Neural cell (in vitro differentiated cells): ENCODE results near the gene RMDN3. TPM values are rescaled to one million over a fixed set of nuclear protein-coding genes. Genes with fewer than 3 reads are reported as not detected.

ENCODE experiments used
- H2AFZ ChIP-seq: fragments of 200-600, 300-800 bp; sonication (generic), shearing (Covaris generic); 2 replicates; pipeline ENCODE4 v1.6.0; 2014; ENCODE audit warnings: low read depth, mild to moderate bottlenecking, antibody characterized with exemption, low read length, moderate library complexity
- H3F3A ChIP-seq: fragments of 200-600 bp; shearing (Covaris generic); 2 replicates; pipeline ENCODE4 v1.6.1; 2016; ENCODE audit warnings: mild to moderate bottlenecking, moderate library complexity, mixed read lengths, antibody characterized with exemption, low read length; ENCODE audit not compliant: insufficient read depth, poor library complexity, severe bottlenecking
- H3K27ac ChIP-seq: fragments of 200-600, 300-800 bp; sonication (generic), shearing (Covaris generic); 2 replicates; pipeline ENCODE4 v1.5.1; 2014; ENCODE audit warnings: mild to moderate bottlenecking, low read length, moderate library complexity
- H3K27me3 ChIP-seq: fragments of 300-800, 200-600 bp; sonication (generic), shearing (Covaris generic); 2 replicates; pipeline ENCODE4 v1.6.0; 2014; ENCODE audit warnings: mild to moderate bottlenecking, low read depth, low read length, moderate library complexity; ENCODE audit not compliant: insufficient read depth
- H3K36me3 ChIP-seq: fragments of 300-800, 200-600 bp; sonication (generic), shearing (Covaris generic); 2 replicates; pipeline ENCODE4 v1.5.1; 2014; ENCODE audit warnings: mild to moderate bottlenecking, antibody characterized with exemption, low read length, moderate library complexity; ENCODE audit not compliant: insufficient read depth
- H3K4me2 ChIP-seq: fragments of 300-800, 200-600 bp; sonication (generic), shearing (Covaris generic); 2 replicates; pipeline ENCODE4 v1.6.0; 2014; ENCODE audit warnings: mild to moderate bottlenecking, low read length
- H3K4me3 ChIP-seq: fragments of 300-800, 200-600 bp; sonication (generic), shearing (Covaris generic); 2 replicates; pipeline ENCODE4 v1.5.1; 2014; ENCODE audit warnings: mild to moderate bottlenecking, low read length, moderate library complexity
- H3K79me2 ChIP-seq: fragments of 200-600 bp; shearing (Covaris generic); replicated peaks from 2 replicates; pipeline ENCODE4 v1.6.0; 2014; ENCODE audit warnings: mild to moderate bottlenecking, low read length, moderate library complexity; ENCODE audit not compliant: insufficient read depth
- H3K9ac ChIP-seq: fragments of 300-800, 200-600 bp; sonication (generic), shearing (Covaris generic); 2 replicates; pipeline ENCODE4 v1.6.1; 2016; ENCODE audit warnings: mild to moderate bottlenecking, low read length, mixed read lengths
- H3K9me2 ChIP-seq: fragments of 200-600 bp; shearing (Covaris generic); 2 replicates; pipeline ENCODE4 v1.6.1; 2016; ENCODE audit warnings: mild to moderate bottlenecking, low read length, mixed read lengths; ENCODE audit not compliant: insufficient read depth
- H3K9me3 ChIP-seq: fragments of 200-600, 300-800 bp; sonication (generic), shearing (Covaris generic); 2 replicates; pipeline ENCODE4 v1.6.1; 2016; ENCODE audit warnings: mild to moderate bottlenecking, mixed run types, low read length, moderate library complexity, mixed read lengths
- H4K20me1 ChIP-seq: fragments of 200-600 bp; shearing (Covaris generic); 2 replicates; pipeline ENCODE4 v1.6.1; 2016; ENCODE audit warnings: mild to moderate bottlenecking, mixed run types; ENCODE audit not compliant: insufficient read depth
- CTCF ChIP-seq: fragments of 450-650 bp; IDR thresholded peaks from 2 replicates; pipeline ENCODE4 v1.5.1; 2014; ENCODE audit warnings: antibody characterized with exemption, mild to moderate bottlenecking, moderate library complexity; ENCODE audit not compliant: poor library complexity, severe bottlenecking
- EP300 ChIP-seq: fragments of 450-650 bp; conservative IDR thresholded peaks from 2 replicates; pipeline ENCODE4 v1.6.1; 2014; ENCODE audit warnings: antibody characterized with exemption, mild to moderate bottlenecking, moderate library complexity; ENCODE audit not compliant: poor library complexity, severe bottlenecking
- EZH2 ChIP-seq: fragments of 200-600, 300-800 bp; shearing (Covaris generic), sonication (generic); IDR thresholded peaks from 2 replicates; pipeline ENCODE4 v1.6.1; 2014; ENCODE audit warnings: antibody characterized with exemption, low read length, borderline replicate concordance, mild to moderate bottlenecking; ENCODE audit not compliant: insufficient read depth, poor library complexity, severe bottlenecking
- MXI1 ChIP-seq: fragments of 450-650 bp; conservative IDR thresholded peaks from 2 replicates; pipeline ENCODE4 v1.6.1; 2014; ENCODE audit warnings: antibody characterized with exemption, mild to moderate bottlenecking; ENCODE audit not compliant: poor library complexity, severe bottlenecking
- POLR2AphosphoS5 ChIP-seq: IDR thresholded peaks from 2 replicates; pipeline ENCODE4 v1.6.1; 2012
- RAD21 ChIP-seq: fragments of 450-650 bp; conservative IDR thresholded peaks from 2 replicates; pipeline ENCODE4 v1.6.1; 2014; ENCODE audit warnings: antibody characterized with exemption, mild to moderate bottlenecking, moderate library complexity
- REST ChIP-seq: IDR thresholded peaks from 2 replicates; pipeline ENCODE4 v1.6.1; 2012; ENCODE audit warnings: borderline replicate concordance
- SMC3 ChIP-seq: fragments of 450-650 bp; conservative IDR thresholded peaks from 2 replicates; pipeline ENCODE4 v1.6.1; 2014; ENCODE audit warnings: antibody characterized with exemption, mild to moderate bottlenecking, moderate library complexity; ENCODE audit not compliant: poor library complexity
- TAF1 ChIP-seq: IDR thresholded peaks from 2 replicates; pipeline ENCODE4 v1.6.1; 2012; ENCODE audit warnings: low read depth
- polyA plus RNA-seq: library from polyadenylated mRNA; depleted of rRNA; stranded (reverse); fragments of >200 nt; gene quantifications from 2 replicates; pipeline ENCODE4 v1.2.3, GENCODE V29; 2014

Gene RMDN3
- polyA plus RNA-seq, 1 donor from 2014 or later, result 24.7 TPM

GRCh38 chr15:40766194-40766815 is 11.3 kb upstream of the RMDN3 start:
- no peaks in the 10 kb centered on the region for H3K79me2 ChIP-seq
- no peaks in the 10 kb centered on the region for H3K9me3 ChIP-seq
- no peaks in the 10 kb centered on the region for H3F3A ChIP-seq
- no peaks in the 10 kb centered on the region for H3K9me2 ChIP-seq
- no peak overlapping the region for H2AFZ ChIP-seq
- no peak overlapping the region for H3K4me3 ChIP-seq
- H3K27me3 ChIP-seq, result peaks cover 21% of the 10 kb centered on the region
- no peak overlapping the region for H3K27ac ChIP-seq
- TF ChIP-seq TAF1 (no peak), RAD21 (no peak), EP300 (no peak), MXI1 (no peak), EZH2 (no peak)
- no peaks in the 10 kb centered on the region for H4K20me1 ChIP-seq
- H3K9ac ChIP-seq, result no peak overlapping the region
- no peaks in the 10 kb centered on the region for H3K36me3 ChIP-seq
- no peak overlapping the region for H3K4me2 ChIP-seq

- Histone ChIP-seq H3F3A (no peaks in the 10 kb centered on the region), H3K9me3 (no peaks in the 10 kb centered on the region), H3K27me3 (peaks cover 21% of the 10 kb centered on the region), H3K9ac (no peak overlapping the region), H3K4me2 (no peak overlapping the region), H3K27ac (no peak overlapping the region), H3K79me2 (no peaks in the 10 kb centered on the region), H2AFZ (no peak overlapping the region), H4K20me1 (no peaks in the 10 kb centered on the region), H3K36me3 (no peaks in the 10 kb centered on the region), H3K4me3 (peak overlapping the region; percentile 72), H3K9me2 (no peaks in the 10 kb centered on the region)
- TF ChIP-seq CTCF (no peak), EZH2 (no peak), MXI1 (no peak)
Measured at GRCh38 chr15:40764629-40765103, 9.6 kb upstream of the RMDN3 start.

GRCh38 chr15:40763801-40764628 is 9.0 kb upstream of the RMDN3 start, which contains the start of gene GCHFR:
Gene GCHFR (plus strand): TSS chr15:40764068. CDS start chr15:40764181, 113 bp downstream.
- no peaks in the 10 kb centered on the region for H4K20me1 ChIP-seq
- no peak within 1 kb of the TSS for H3K27ac ChIP-seq
- no peaks in the 10 kb centered on the region for H3K79me2 ChIP-seq
- TF ChIP-seq EP300 (no peak), SMC3 (no peak), MXI1 (peak; percentile 50), EZH2 (no peak), TAF1 (no peak), POLR2AphosphoS5 (peak; percentile 7), REST (no peak), CTCF (peak; percentile 55), RAD21 (peak; percentile 16)
- H2AFZ ChIP-seq, result peak within 1 kb of the TSS; percentile 12
- no peaks in the 10 kb centered on the region for H3K9me3 ChIP-seq
- no peak within 1 kb of the TSS for H3K4me2 ChIP-seq
- peaks cover 21% of the 10 kb centered on the region for H3K27me3 ChIP-seq
- H3K9me2 ChIP-seq, result no peaks in the 10 kb centered on the region
- peak within 1 kb of the TSS; percentile 30 for H3K9ac ChIP-seq
- H3F3A ChIP-seq, result no peaks in the 10 kb centered on the region
- no peaks in the 10 kb centered on the region for H3K36me3 ChIP-seq
- peak within 1 kb of the TSS; percentile 72 for H3K4me3 ChIP-seq
